ENCODE measurements around the gene GNAO1.

- TF ChIP-seq CTCF (IDR thresholded peaks at IDR 0.05) (no peak), POLR2A (IDR thresholded peaks at IDR 0.05) (peak; percentile 74)
Observed at GRCh38 chr16:56345406-56346050, 154.2 kb downstream of the GNAO1 start.
